Measurements from ENCODE around the gene PLCB1. TPM values are rescaled to one million over a fixed set of nuclear protein-coding genes. Genes with fewer than 3 reads are reported as not detected.
A peak's percentile ranks its signal among the peaks of the same experiment; 100 is the strongest.
"Not testable (repeated sequence)": the region's sequence is repeated elsewhere in the genome, so short reads cannot be mapped to it uniquely, and the experiment has no call there.

Gene PLCB1
- total and polyA plus RNA-seq, 2 donors (not counting 3 experiments of a cell fraction or from before 2014, with no cell fraction given): 10.2 to 53.4 TPM

DNA sequence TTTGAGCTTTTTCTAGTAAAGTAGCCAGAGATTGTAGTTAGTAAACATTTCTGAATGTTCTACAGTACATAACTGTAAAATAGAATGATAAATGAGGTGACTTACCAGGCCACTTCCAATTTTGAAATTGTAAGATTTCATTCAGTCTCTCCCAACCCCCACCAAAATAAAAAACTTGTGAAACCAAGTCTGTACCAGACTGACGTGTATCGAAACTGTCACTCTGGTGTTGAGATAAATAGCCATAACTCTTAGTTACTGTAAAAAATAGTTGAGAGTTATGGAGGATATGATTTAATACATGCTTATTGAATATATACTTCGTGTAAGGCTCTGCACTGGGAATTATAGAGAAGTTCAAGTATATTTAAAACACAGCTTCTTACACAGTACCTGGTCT lies 455.7 kb downstream of the PLCB1 start:
- DNase-seq (ENCODE audit: low read depth, low spot score): peak; percentile 6
- no peak overlapping the region for H2AFZ ChIP-seq (ENCODE audit: low read depth, low read length)
- H3K9ac ChIP-seq (replicated peaks; ENCODE audit: extremely low read depth, insufficient read depth, low read length): peak overlapping the region; percentile 48
- H3K9me3 ChIP-seq (replicated peaks; ENCODE audit: control insufficient read depth, insufficient read depth, low read length): no peaks in the 10 kb centered on the region
- BruUV-seq (replicated peaks): TSS peak; percentile 60
- no peaks in the 10 kb centered on the region for H4K20me1 ChIP-seq (replicated peaks; ENCODE audit: control insufficient read depth, extremely low read depth, insufficient read depth, low read length)
- H3K4me3 ChIP-seq (replicated peaks in 1 of 3; ENCODE audit: insufficient read depth in 1 of 3, low read depth in 1 of 3, low read length in 3 of 3): no peak overlapping the region
- H3K27me3 ChIP-seq (ENCODE audit: control insufficient read depth in 2 of 2, insufficient read depth in 2 of 2, low read length in 2 of 2): no peaks in the 10 kb centered on the region
- no peaks in the 10 kb centered on the region for H3K9me1 ChIP-seq (replicated peaks; ENCODE audit: control insufficient read depth, extremely low read depth, insufficient read depth, low read length)
- FAIRE-seq: no peak
- dilution Hi-C loops (cut with MboI; ENCODE audit: extremely low pct_ligation_motif_present, low sequenced_read_pairs): no loop called here
- ChIA-PET POLR2A (no interaction called here), CTCF (no interaction called here)
- H3K4me2 ChIP-seq (ENCODE audit: insufficient read depth, low read length): peak overlapping the region; percentile 62
- H3K27ac ChIP-seq (ENCODE audit: insufficient read depth, low read depth, low read length): peak overlapping the region; percentile 76
- no peaks in the 10 kb centered on the region for H3K79me2 ChIP-seq (ENCODE audit: control insufficient read depth, insufficient read depth, low read length)
- intact Hi-C loops (cut with micrococcal nuclease): loop anchor here (5.0 kb wide), 1 partner anchor 41 kb away; no protein-coding TSS in a partner anchor
- peaks cover 36% of the 10 kb centered on the region for H3K4me1 ChIP-seq (ENCODE audit: control insufficient read depth, extremely low read depth, insufficient read depth, low read length)
- TF ChIP-seq, protein P1, sequence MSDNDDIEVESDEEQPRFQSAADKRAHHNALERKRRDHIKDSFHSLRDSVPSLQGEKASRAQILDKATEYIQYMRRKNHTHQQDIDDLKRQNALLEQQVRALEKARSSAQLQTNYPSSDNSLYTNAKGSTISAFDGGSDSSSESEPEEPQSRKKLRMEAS (IDR thresholded peaks at IDR 0.05; ENCODE audit: insufficient read depth, insufficient read length): no peak
- TF ChIP-seq MYC (IDR thresholded peaks at IDR 0.05; ENCODE audit: low read depth, low read length): no peak
- TF ChIP-seq EZH2 (IDR thresholded peaks at IDR 0.05; ENCODE audit: borderline replicate concordance, low read depth, low read length, severe bottlenecking): no peak
- no peak for TF ChIP-seq POLR2A (IDR thresholded peaks at IDR 0.05; ENCODE audit: low read depth, low read length)
- TF ChIP-seq GATA2 (IDR thresholded peaks at IDR 0.05; ENCODE audit: insufficient read depth, insufficient read length, low read depth, low read length): no peak
- no peak for TF ChIP-seq FOS (IDR thresholded peaks at IDR 0.05; ENCODE audit: borderline replicate concordance, insufficient read depth, low read length)
- no peak for TF ChIP-seq POLR2AphosphoS5 (IDR thresholded peaks at IDR 0.05; ENCODE audit: insufficient read depth, low read depth, low read length)
- H3K36me3 ChIP-seq (ENCODE audit: control insufficient read depth in 2 of 2, extremely low read depth in 1 of 2, insufficient read depth in 2 of 2, low read length in 2 of 2): no peaks in the 10 kb centered on the region

DNA sequence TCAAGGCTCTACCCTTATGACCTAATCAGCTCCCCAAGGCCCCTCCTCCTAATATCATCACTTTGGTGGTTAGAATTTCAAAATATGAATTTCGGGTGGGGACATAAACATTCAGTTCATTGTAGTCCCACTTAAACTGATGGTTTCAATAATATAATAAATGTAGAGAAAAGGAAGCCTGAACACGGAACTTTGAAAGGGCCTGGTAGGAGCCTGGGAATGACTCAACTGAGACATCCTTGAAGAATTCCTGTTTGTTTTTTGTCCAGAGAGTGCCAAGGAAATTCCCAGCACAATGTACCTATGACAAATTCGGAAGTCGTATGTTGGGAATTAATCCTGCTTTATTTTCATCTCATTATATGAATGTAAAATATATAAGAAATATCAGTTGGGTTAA lies 457.9 kb downstream of the PLCB1 start:
- no peaks in the 10 kb centered on the region for H3K79me2 ChIP-seq (ENCODE audit: control insufficient read depth, insufficient read depth, low read length)
- H3K27ac ChIP-seq (ENCODE audit: insufficient read depth, low read depth, low read length): peak overlapping the region; percentile 94
- H4K20me1 ChIP-seq (replicated peaks; ENCODE audit: control insufficient read depth, extremely low read depth, insufficient read depth, low read length): no peaks in the 10 kb centered on the region
- intact Hi-C loops (cut with micrococcal nuclease) (loop anchor here (1.0 to 5.0 kb wide), 2 partner anchors 43 to 66 kb away; no protein-coding TSS in a partner anchor), dilution Hi-C loops (cut with MboI; ENCODE audit: extremely low pct_ligation_motif_present, low sequenced_read_pairs) (no loop called here)
- no peaks in the 10 kb centered on the region for H3K27me3 ChIP-seq (ENCODE audit: control insufficient read depth in 2 of 2, insufficient read depth in 2 of 2, low read length in 2 of 2)
- no peak overlapping the region for H3K9ac ChIP-seq (replicated peaks; ENCODE audit: extremely low read depth, insufficient read depth, low read length)
- POLR2A ChIA-PET: no interaction called here
- no TSS peak for BruUV-seq (replicated peaks)
- CTCF ChIA-PET: interaction anchor here (0.7 kb wide), 1 partner anchor 55 kb away, joined by 4 read pairs; no protein-coding TSS in a partner anchor
- FAIRE-seq: peak; percentile 53
- peak overlapping the region; percentile 34 for H3K4me2 ChIP-seq (ENCODE audit: insufficient read depth, low read length)
- no peaks in the 10 kb centered on the region for H3K9me1 ChIP-seq (replicated peaks; ENCODE audit: control insufficient read depth, extremely low read depth, insufficient read depth, low read length)
- TF ChIP-seq FOS (IDR thresholded peaks at IDR 0.05; ENCODE audit: borderline replicate concordance, insufficient read depth, low read length) (peak; percentile 43), GATA2 (IDR thresholded peaks at IDR 0.05; ENCODE audit: insufficient read depth, insufficient read length, low read depth, low read length) (no peak), POLR2AphosphoS5 (IDR thresholded peaks at IDR 0.05; ENCODE audit: insufficient read depth, low read depth, low read length) (no peak), EZH2 (IDR thresholded peaks at IDR 0.05; ENCODE audit: borderline replicate concordance, low read depth, low read length, severe bottlenecking) (no peak), JUN (IDR thresholded peaks at IDR 0.05; ENCODE audit: borderline replicate concordance, insufficient read depth, insufficient read length, low read depth) (peak; percentile 62), MYC (IDR thresholded peaks at IDR 0.05; ENCODE audit: low read depth, low read length) (no peak), POLR2A (IDR thresholded peaks at IDR 0.05; ENCODE audit: low read depth, low read length) (no peak)
- TF ChIP-seq, protein P1 (IDR thresholded peaks at IDR 0.05; ENCODE audit: insufficient read depth, insufficient read length): no peak
- no peak overlapping the region for H3K4me3 ChIP-seq (replicated peaks in 1 of 3; ENCODE audit: insufficient read depth in 1 of 3, low read depth in 1 of 3, low read length in 3 of 3)
- H3K4me1 ChIP-seq (ENCODE audit: control insufficient read depth, extremely low read depth, insufficient read depth, low read length): peaks cover 36% of the 10 kb centered on the region
- DNase-seq (ENCODE audit: low read depth, low spot score): peak; percentile 86
- no peaks in the 10 kb centered on the region for H3K36me3 ChIP-seq (ENCODE audit: control insufficient read depth in 2 of 2, extremely low read depth in 1 of 2, insufficient read depth in 2 of 2, low read length in 2 of 2)
- H3K9me3 ChIP-seq (replicated peaks; ENCODE audit: control insufficient read depth, insufficient read depth, low read length): no peaks in the 10 kb centered on the region
- H2AFZ ChIP-seq (ENCODE audit: low read depth, low read length): no peak overlapping the region

DNA sequence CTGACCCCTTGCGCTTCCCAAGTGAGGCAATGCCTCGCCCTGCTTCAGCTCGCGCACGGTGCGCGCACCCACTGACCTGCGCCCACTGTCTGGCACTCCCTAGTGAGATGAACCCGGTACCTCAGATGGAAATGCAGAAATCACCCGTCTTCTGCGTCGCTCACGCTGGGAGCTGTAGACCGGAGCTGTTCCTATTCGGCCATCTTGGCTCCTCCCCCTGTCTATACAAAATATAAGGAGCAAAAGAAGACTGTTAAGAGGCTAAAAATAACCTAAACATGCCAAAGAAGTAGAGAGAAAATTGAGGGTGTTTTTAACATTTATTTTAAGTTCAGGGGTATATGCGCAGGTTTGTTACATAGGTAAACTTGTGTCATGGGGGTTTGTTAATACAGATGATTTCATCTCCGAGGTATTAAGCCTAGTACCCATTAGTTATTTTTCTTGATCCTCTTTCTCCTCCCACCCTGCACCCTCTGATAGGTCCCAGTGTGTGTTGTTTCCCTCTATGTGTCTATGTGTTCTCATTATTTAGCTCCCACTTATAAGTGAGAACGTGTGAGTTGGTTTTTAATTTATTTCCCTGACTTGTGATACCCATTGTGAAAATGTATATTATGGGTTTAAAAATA lies 469.0 kb downstream of the PLCB1 start:
- dilution Hi-C loops (cut with MboI; ENCODE audit: extremely low pct_ligation_motif_present, low sequenced_read_pairs); H3K9me3 ChIP-seq (replicated peaks; ENCODE audit: control insufficient read depth, insufficient read depth, low read length); CTCF ChIA-PET; H3K27ac ChIP-seq (ENCODE audit: insufficient read depth, low read depth, low read length); H3K9ac ChIP-seq (replicated peaks; ENCODE audit: extremely low read depth, insufficient read depth, low read length); FAIRE-seq; H4K20me1 ChIP-seq (replicated peaks; ENCODE audit: control insufficient read depth, extremely low read depth, insufficient read depth, low read length); BruUV-seq (replicated peaks); POLR2A ChIA-PET; H3K4me3 ChIP-seq (replicated peaks in 1 of 3; ENCODE audit: insufficient read depth in 1 of 3, low read depth in 1 of 3, low read length in 3 of 3); H3K4me2 ChIP-seq (ENCODE audit: insufficient read depth, low read length); DNase-seq (ENCODE audit: low read depth, low spot score); H3K36me3 ChIP-seq (ENCODE audit: control insufficient read depth in 2 of 2, extremely low read depth in 1 of 2, insufficient read depth in 2 of 2, low read length in 2 of 2); H3K79me2 ChIP-seq (ENCODE audit: control insufficient read depth, insufficient read depth, low read length); H3K4me1 ChIP-seq (ENCODE audit: control insufficient read depth, extremely low read depth, insufficient read depth, low read length); H2AFZ ChIP-seq (ENCODE audit: low read depth, low read length); H3K9me1 ChIP-seq (replicated peaks; ENCODE audit: control insufficient read depth, extremely low read depth, insufficient read depth, low read length); intact Hi-C loops (cut with micrococcal nuclease); H3K27me3 ChIP-seq (ENCODE audit: control insufficient read depth in 2 of 2, insufficient read depth in 2 of 2, low read length in 2 of 2): not testable (repeated sequence)
